Hindlimb muscle (tissue), 1 donor: ENCODE results near the gene RPS29. TPM values are rescaled to one million over a fixed set of nuclear protein-coding genes. Genes with fewer than 3 reads are reported as not detected.

ENCODE experiments used
- DNase-seq: peaks from one replicate; pipeline ENCODE4 v3.0.0-alpha.2; 2013
- polyA plus RNA-seq: library from polyadenylated mRNA; unstranded; fragments of 120-200 nt; gene quantifications from one replicate; pipeline ENCODE4 v1.2.1, GENCODE V29; 2013; ENCODE audit not compliant: insufficient read length

RPS29 gene
- polyA plus RNA-seq, 1 donor = 1,715 TPM

GRCh38 chr14:49549881-49550280 is 36.3 kb downstream of the RPS29 start:
- no peak for DNase-seq

- no peak for DNase-seq
These were observed 36.7 kb downstream of the RPS29 start for GRCh38 chr14:49549446-49549845.

- no peak for DNase-seq
These were observed 39.4 kb downstream of the RPS29 start for GRCh38 chr14:49546766-49547165.

GRCh38 chr14:49545716-49546115 is 40.5 kb downstream of the RPS29 start:
- DNase-seq = no peak

- no peak for DNase-seq
These were observed 41.1 kb downstream of the RPS29 start for GRCh38 chr14:49545071-49545470.

- no peak for DNase-seq
These were observed 45.1 kb downstream of the RPS29 start for GRCh38 chr14:49541049-49541448.

GRCh38 chr14:49538852-49539251 is 47.3 kb downstream of the RPS29 start:
- DNase-seq = no peak

Other genes with a start within 250 kb of the RPS29 start
- gene LRR1, start 12.6 kb upstream of the RPS29 start, polyA plus RNA-seq = 7.4 TPM
- 150 TPM for gene RPL36AL, start 34.2 kb upstream of the RPS29 start, polyA plus RNA-seq
- 22.4 TPM for gene MGAT2, start 34.4 kb upstream of the RPS29 start, polyA plus RNA-seq
- gene DNAAF2, start 48.9 kb upstream of the RPS29 start, polyA plus RNA-seq = 7.7 TPM
- gene POLE2, start 101.8 kb upstream of the RPS29 start, polyA plus RNA-seq = 8.0 TPM
- gene KLHDC1, start 106.7 kb upstream of the RPS29 start, polyA plus RNA-seq = 6.0 TPM
- 73.5 TPM for gene KLHDC2, start 181.8 kb upstream of the RPS29 start, polyA plus RNA-seq